ENCODE data around the gene GRIK1. TPM values are rescaled to one million over a fixed set of nuclear protein-coding genes. Genes with fewer than 3 reads are reported as not detected.

GRIK1 gene
- total RNA-seq, 1 experiment from 2014 or later: not detected

- Histone ChIP-seq H3K4me3 (ENCODE audit: low read depth, low read length) (no peak overlapping the region), H3K27me3 (replicated peaks; ENCODE audit: control insufficient read depth, insufficient read depth, low read length) (no peaks in the 10 kb centered on the region), H3K36me3 (ENCODE audit: control insufficient read depth, insufficient read depth, low read length) (no peaks in the 10 kb centered on the region), H3K4me1 (no peaks in the 10 kb centered on the region), H3K9me3 (peaks cover 7% of the 10 kb centered on the region; the same call in 1 of the 2 replicates)
- BruUV-seq (replicated peaks): no TSS peak
- no peaks in the 10 kb centered on the region for H3K36me3 Mint-ChIP-seq (ENCODE audit: insufficient read depth, unreplicated experiment)
- ChIA-PET POLR2A (no interaction called here), CTCF (no interaction called here)
- intact Hi-C loops (cut with micrococcal nuclease; ENCODE audit: unreplicated experiment): no loop called here
- no peak for DNase-seq
- no peak overlapping the region for H3K27ac Mint-ChIP-seq (ENCODE audit: unreplicated experiment)
- no peak for TF ChIP-seq CTCF (IDR thresholded peaks at IDR 0.05; ENCODE audit: insufficient read depth in 1 of 2, low read depth in 1 of 2, low read length in 1 of 2, severe bottlenecking in 1 of 2, unreplicated experiment in 1 of 2)
- H3K9me3 Mint-ChIP-seq (ENCODE audit: unreplicated experiment): peaks cover 5% of the 10 kb centered on the region
- no peak overlapping the region for H3K4me3 Mint-ChIP-seq (ENCODE audit: unreplicated experiment)
- peaks cover 9% of the 10 kb centered on the region for H3K27me3 Mint-ChIP-seq (ENCODE audit: insufficient read depth, unreplicated experiment)
- H3K4me1 Mint-ChIP-seq (ENCODE audit: low read depth, unreplicated experiment): no peaks in the 10 kb centered on the region
These were observed 113.4 kb downstream of the GRIK1 start for GRCh38 chr21:29826386-29826785.

- Mint-ChIP-seq H3K9me3 (ENCODE audit: unreplicated experiment) (peaks cover under 1% of the 10 kb centered on the region), H3K27ac (ENCODE audit: unreplicated experiment) (no peak overlapping the region), H3K27me3 (ENCODE audit: insufficient read depth, unreplicated experiment) (peaks cover 9% of the 10 kb centered on the region), H3K4me3 (ENCODE audit: unreplicated experiment) (no peak overlapping the region), H3K36me3 (ENCODE audit: insufficient read depth, unreplicated experiment) (no peaks in the 10 kb centered on the region), H3K4me1 (ENCODE audit: low read depth, unreplicated experiment) (no peaks in the 10 kb centered on the region)
- Histone ChIP-seq H3K36me3 (ENCODE audit: control insufficient read depth, insufficient read depth, low read length) (no peaks in the 10 kb centered on the region), H3K9me3 (peaks cover 7% of the 10 kb centered on the region; the same call in 1 of the 2 replicates), H3K4me3 (ENCODE audit: low read depth, low read length) (no peak overlapping the region), H3K4me1 (no peaks in the 10 kb centered on the region), H3K27me3 (replicated peaks; ENCODE audit: control insufficient read depth, insufficient read depth, low read length) (no peaks in the 10 kb centered on the region)
- no peak for TF ChIP-seq CTCF (IDR thresholded peaks at IDR 0.05; ENCODE audit: insufficient read depth in 1 of 2, low read depth in 1 of 2, low read length in 1 of 2, severe bottlenecking in 1 of 2, unreplicated experiment in 1 of 2)
- DNase-seq: no peak
- ChIA-PET CTCF (no interaction called here), POLR2A (no interaction called here)
- BruUV-seq (replicated peaks): no TSS peak
- intact Hi-C loops (cut with micrococcal nuclease; ENCODE audit: unreplicated experiment): no loop called here
These were observed 113.9 kb downstream of the GRIK1 start for GRCh38 chr21:29825936-29826335.

GRCh38 chr21:29825345-29825744 lies 114.5 kb downstream of the GRIK1 start:
- H3K36me3 Mint-ChIP-seq (ENCODE audit: insufficient read depth, unreplicated experiment): no peaks in the 10 kb centered on the region
- DNase-seq: no peak
- no peaks in the 10 kb centered on the region for H3K4me1 Mint-ChIP-seq (ENCODE audit: low read depth, unreplicated experiment)
- TF ChIP-seq CTCF (IDR thresholded peaks at IDR 0.05; ENCODE audit: insufficient read depth in 1 of 2, low read depth in 1 of 2, low read length in 1 of 2, severe bottlenecking in 1 of 2, unreplicated experiment in 1 of 2): no peak
- Histone ChIP-seq H3K9me3 (peaks cover 7% of the 10 kb centered on the region; the same call in 1 of the 2 replicates), H3K27me3 (replicated peaks; ENCODE audit: control insufficient read depth, insufficient read depth, low read length) (no peaks in the 10 kb centered on the region), H3K4me3 (ENCODE audit: low read depth, low read length) (no peak overlapping the region), H3K4me1 (no peaks in the 10 kb centered on the region), H3K36me3 (ENCODE audit: control insufficient read depth, insufficient read depth, low read length) (no peaks in the 10 kb centered on the region)
- no peak overlapping the region for H3K4me3 Mint-ChIP-seq (ENCODE audit: unreplicated experiment)
- ChIA-PET CTCF (no interaction called here), POLR2A (no interaction called here)
- H3K27ac Mint-ChIP-seq (ENCODE audit: unreplicated experiment): no peak overlapping the region
- BruUV-seq (replicated peaks): no TSS peak
- no peaks in the 10 kb centered on the region for H3K9me3 Mint-ChIP-seq (ENCODE audit: unreplicated experiment)
- intact Hi-C loops (cut with micrococcal nuclease; ENCODE audit: unreplicated experiment): no loop called here
- H3K27me3 Mint-ChIP-seq (ENCODE audit: insufficient read depth, unreplicated experiment): peaks cover 9% of the 10 kb centered on the region

All from Caco-2 (cell line).